SK-N-SH (cell line): ENCODE measurements around the gene S100B. TPM values are rescaled to one million over a fixed set of nuclear protein-coding genes. Genes with fewer than 3 reads are reported as not detected.

Experiments used
- CTCF ChIA-PET: fragments of 300-600, 350-600 bp; formaldehyde crosslinking; extraction: SDS; loops from one replicate; lab custom pipeline; 2021; lab: Yijun Ruan, JAX
- POLR2A ChIA-PET: fragments of 350-600 bp; sonication (Branson Sonifier 250); formaldehyde crosslinking; extraction: SDS; loops from one replicate; lab custom pipeline; 2020; ENCODE audit warnings: antibody characterized with exemption, inconsistent platforms; lab: Yijun Ruan, JAX
- DNase-seq: peaks from one replicate; pipeline ENCODE4 v3.0.0; 2012
- H2AFZ ChIP-seq: fragments of 200-600 bp; sonication (generic); 2 replicates; pipeline ENCODE4 v1.8.1; 2016; ENCODE audit warnings: antibody characterized with exemption, mild to moderate bottlenecking, low read depth
- H3F3A ChIP-seq: fragments of 200-600 bp; sonication (generic); replicated peaks from 2 replicates; pipeline ENCODE3; 2016; ENCODE audit warnings: antibody characterized with exemption, mild to moderate bottlenecking; ENCODE audit not compliant: insufficient read depth
- H3K27ac ChIP-seq, 2 experiments: fragments of 200-500 bp in 1 of 2; fragments of 200-600 bp in 1 of 2; sonication (Bioruptor generic) in 1 of 2; sonication (generic), shearing (Covaris generic) in 1 of 2; 2 replicates each; pipeline versions ENCODE4 v1.5.1 to v1.6.1; 2014 to 2016; ENCODE audit warnings: low read depth in 2 of 2, inconsistent platforms in 1 of 2, low read length in 1 of 2, mild to moderate bottlenecking in 1 of 2, mixed read lengths in 1 of 2
- H3K27me3 ChIP-seq: fragments of 200-600 bp; sonication (generic), shearing (Covaris generic); 2 replicates; pipeline ENCODE4 v1.6.1; 2016; ENCODE audit warnings: mixed run types; ENCODE audit not compliant: insufficient read depth
- H3K36me3 ChIP-seq, 2 experiments: fragments of 200-500 bp in 1 of 2; fragments of 200-600 bp in 1 of 2; sonication (Bioruptor generic) in 1 of 2; sonication (generic) in 1 of 2; replicated peaks in 1 of 2; 2 replicates each; pipeline versions ENCODE3 to v1.5.1; 2014 to 2016; ENCODE audit warnings: low read length in 1 of 2, mild to moderate bottlenecking in 1 of 2; ENCODE audit not compliant: insufficient read depth in 2 of 2, control insufficient read depth in 1 of 2
- H3K4me1 ChIP-seq, 2 experiments: fragments of 200-500 bp in 1 of 2; fragments of 200-600 bp in 1 of 2; sonication (Bioruptor generic) in 1 of 2; sonication (generic), shearing (Covaris generic) in 1 of 2; 2 replicates each; pipeline versions ENCODE4 v1.5.1 to v1.6.1; 2014 to 2016; ENCODE audit warnings: low read depth in 1 of 2, low read length in 1 of 2, mixed run types in 1 of 2; ENCODE audit not compliant: insufficient read depth in 2 of 2, control insufficient read depth in 1 of 2
- H3K4me2 ChIP-seq: fragments of 200-600 bp; sonication (generic), shearing (Covaris generic); 2 replicates; pipeline ENCODE4 v1.6.1; 2017; ENCODE audit warnings: mixed run types
- H3K4me3 ChIP-seq, 2 experiments: fragments of 200-500 bp in 1 of 2; fragments of 200-600 bp in 1 of 2; sonication (Bioruptor generic) in 1 of 2; sonication (generic), shearing (Covaris generic) in 1 of 2; 2 replicates each; pipeline versions ENCODE4 v1.5.1 to v1.8.1; 2014 to 2016; ENCODE audit warnings: low read depth in 2 of 2, inconsistent platforms in 1 of 2, low read length in 1 of 2, mild to moderate bottlenecking in 1 of 2, mixed read lengths in 1 of 2, moderate library complexity in 1 of 2
- H3K79me2 ChIP-seq: fragments of 200-600 bp; sonication (generic); 2 replicates; pipeline ENCODE4 v1.8.1; 2017; ENCODE audit warnings: mild to moderate bottlenecking; ENCODE audit not compliant: insufficient read depth
- H3K9ac ChIP-seq: fragments of 200-600 bp; sonication (generic); 2 replicates; pipeline ENCODE4 v1.6.1; 2017; ENCODE audit warnings: mixed run types
- H3K9me2 ChIP-seq: fragments of 200-600 bp; sonication (generic); 2 replicates; pipeline ENCODE4 v1.6.1; 2017; ENCODE audit warnings: mixed run types
- H3K9me3 ChIP-seq: fragments of 200-600 bp; sonication (generic); 2 replicates; pipeline ENCODE4 v1.6.1; 2017; ENCODE audit warnings: mixed run types, mild to moderate bottlenecking, moderate library complexity
- H4K20me1 ChIP-seq: fragments of 200-600 bp; sonication (generic); 2 replicates; pipeline ENCODE4 v1.6.1; 2017; ENCODE audit warnings: mild to moderate bottlenecking, mixed run types; ENCODE audit not compliant: insufficient read depth
- CHD2 ChIP-seq: fragments of 150-350 bp; IDR thresholded peaks from 2 replicates; pipeline ENCODE4 v1.6.1; 2018; ENCODE audit warnings: low read length; ENCODE audit not compliant: partially characterized antibody
- ELF1 ChIP-seq: IDR thresholded peaks from 2 replicates; pipeline ENCODE4 v1.4.0; 2012
- EP300 ChIP-seq, 2 experiments: IDR thresholded peaks; 2 replicates each; pipeline versions ENCODE4 v1.4.0 to v1.6.1; 2012; ENCODE audit warnings: borderline replicate concordance in 1 of 2, low read depth in 1 of 2, low read length in 1 of 2
- EZH2phosphoT487 ChIP-seq: fragments of 200-600 bp; sonication (generic); IDR thresholded peaks from 2 replicates; pipeline ENCODE4 v1.6.1; 2017; ENCODE audit warnings: low read depth, mixed run types, mild to moderate bottlenecking, antibody characterized with exemption, moderate library complexity, borderline replicate concordance
- FOXJ3 ChIP-seq: sonication (generic); formaldehyde crosslinking; IDR thresholded peaks from 2 replicates; pipeline ENCODE4 v1.5.1; 2020; ENCODE audit warnings: mild to moderate bottlenecking, missing genetic modification reagents
- FOXM1 ChIP-seq: IDR thresholded peaks from 2 replicates; pipeline ENCODE4 v1.4.0; 2012; ENCODE audit warnings: low read depth, mild to moderate bottlenecking
- IRF3 ChIP-seq: fragments of 150-350 bp; IDR thresholded peaks from 2 replicates; pipeline ENCODE4 v1.6.1; 2016; ENCODE audit warnings: mild to moderate bottlenecking, low read depth, low read length
- MAX ChIP-seq: IDR thresholded peaks from 2 replicates; pipeline ENCODE4 v1.4.0; 2012; ENCODE audit warnings: low read depth
- MXI1 ChIP-seq: IDR thresholded peaks from 2 replicates; pipeline ENCODE4 v1.6.1; 2012; ENCODE audit warnings: mild to moderate bottlenecking, low read depth, low read length, improper control_type of control experiment
- NFIC ChIP-seq: IDR thresholded peaks from 2 replicates; pipeline ENCODE4 v1.4.0; 2012; ENCODE audit warnings: borderline replicate concordance
- PBX3 ChIP-seq: IDR thresholded peaks from 2 replicates; pipeline ENCODE4; 2012
- RCOR1 ChIP-seq: fragments of 150-350 bp; IDR thresholded peaks from 2 replicates; pipeline ENCODE4 v1.6.1; 2017; ENCODE audit warnings: antibody characterized with exemption, low read length
- REST ChIP-seq: IDR thresholded peaks from 2 replicates; pipeline ENCODE4 v1.6.1; 2012; ENCODE audit warnings: mild to moderate bottlenecking, low read depth, low read length, moderate library complexity
- RFX5 ChIP-seq: IDR thresholded peaks from 2 replicates; pipeline ENCODE4 v1.6.1; 2012; ENCODE audit warnings: mild to moderate bottlenecking, improper control_type of control experiment, low read length
- SIN3A ChIP-seq: IDR thresholded peaks from 2 replicates; pipeline ENCODE4 v1.6.1; 2012; ENCODE audit warnings: low read depth, mild to moderate bottlenecking, low read length, moderate library complexity, borderline replicate concordance
- SMC3 ChIP-seq: IDR thresholded peaks from 2 replicates; pipeline ENCODE4 v1.6.1; 2012; ENCODE audit warnings: low read depth, low read length, improper control_type of control experiment
- TCF12 ChIP-seq: IDR thresholded peaks from 2 replicates; pipeline ENCODE4 v1.4.0; 2012
- USF1 ChIP-seq: IDR thresholded peaks from 2 replicates; pipeline ENCODE4 v1.4.0; 2012; ENCODE audit warnings: low read depth, borderline replicate concordance
- WGBS: methylation state at CpG from one replicate; pipeline ENCODE4 v1.1.6; 2017; ENCODE audit warnings: low lambda C conversion rate; 5-methylcytosine and 5-hydroxymethylcytosine counted together
- polyA plus RNA-seq, 3 experiments: library from polyadenylated mRNA; depleted of rRNA; stranded (reverse); fragments of >200 nt; gene quantifications; 2 replicates each; pipeline ENCODE4 v1.2.3, GENCODE V29; 2012

Gene S100B
- polyA plus RNA-seq, 1 of the 3 experiments (the other 2 are of a cell fraction), result 0.12 TPM

- 95% methylated on average over 11 of the region's 19 CpGs for WGBS
- Histone ChIP-seq H3F3A (no peaks in the 10 kb centered on the region), H3K27me3 (no peaks in the 10 kb centered on the region), H3K4me1 (no peaks in the 10 kb centered on the region), H3K9me2 (no peaks in the 10 kb centered on the region), H4K20me1 (no peaks in the 10 kb centered on the region), H2AFZ (no peak overlapping the region), H3K27ac (no peak overlapping the region), H3K4me3 (no peak overlapping the region), H3K4me2 (no peak overlapping the region), H3K36me3 (peaks cover 23 to 79% of the 10 kb centered on the region in 2 experiments), H3K9ac (no peak overlapping the region)
- ChIA-PET POLR2A (no interaction called here), CTCF (no interaction called here)
- peak; percentile 13 for DNase-seq
- TF ChIP-seq PBX3, result no peak
- TF ChIP-seq ELF1, result no peak
- no peak for TF ChIP-seq RCOR1
- no peak for TF ChIP-seq NFIC
- no peak for TF ChIP-seq FOXJ3 (CRISPR knock-in tag)
- TF ChIP-seq EP300 (IDR thresholded peaks at IDR 0.05; ENCODE audit: borderline replicate concordance in 1 of 2, low read depth in 1 of 2, low read length in 1 of 2), result no peak
- TF ChIP-seq REST, result no peak
- TF ChIP-seq IRF3, result no peak
- no peak for TF ChIP-seq EZH2phosphoT487
- no peak for TF ChIP-seq SIN3A
- TF ChIP-seq MAX, result no peak
- TF ChIP-seq TCF12, result no peak
- no peak for TF ChIP-seq RFX5
- no peak for TF ChIP-seq MXI1
- no peak for TF ChIP-seq SMC3
- no peak for TF ChIP-seq CHD2
- TF ChIP-seq USF1, result no peak
- no peak for TF ChIP-seq FOXM1
- TF ChIP-seq, all 33 proteins: peak for 0
- Histone ChIP-seq H3K9me3 (no peaks in the 10 kb centered on the region), H3K79me2 (no peaks in the 10 kb centered on the region)
Measured at GRCh38 chr21:46560568-46561444, 44.1 kb downstream of the S100B start.
